Activated T-helper 2 cell treated with anti-CD3 and anti-CD28 coated beads, Interferon-gamma antibody, Interleukin-2, Interleukin-4, amounts not matched to agents 10 μg/mL and 5 μg/mL and 100 μg/mL, durations not matched to agents 14 hours and 24 hours and 36 hours (primary cell): Measurements from ENCODE around the gene DALRD3. TPM values are rescaled to one million over a fixed set of nuclear protein-coding genes. Genes with fewer than 3 reads are reported as not detected.

Experiments used
- DNase-seq: peaks from one replicate; pipeline ENCODE4 v3.0.0; 2021; ENCODE audit warnings: low spot score
- H3K27ac Mint-ChIP-seq: one replicate; pipeline ENCODE4 v1.8.0; 2021; ENCODE audit warnings: mixed read lengths
- H3K27me3 Mint-ChIP-seq: one replicate; pipeline ENCODE4 v1.8.0; 2021; ENCODE audit warnings: low read depth, mixed read lengths
- H3K36me3 Mint-ChIP-seq: one replicate; pipeline ENCODE4 v1.8.0; 2021; ENCODE audit warnings: low read depth, mixed read lengths
- H3K4me1 Mint-ChIP-seq: one replicate; pipeline ENCODE4 v1.8.0; 2021; ENCODE audit warnings: low read depth, mixed read lengths
- H3K4me3 Mint-ChIP-seq: one replicate; pipeline ENCODE4 v1.8.0; 2021; ENCODE audit warnings: low read depth, mild to moderate bottlenecking, moderate library complexity, mixed read lengths
- H3K9me3 Mint-ChIP-seq: one replicate; pipeline ENCODE4 v1.8.0; 2021; ENCODE audit warnings: mixed read lengths
- intact Hi-C: fragments of 100-400 bp; cut with micrococcal nuclease; formaldehyde crosslinking; loops from one replicate; pipeline ENCODE4 v1.15.1; 2023
- total RNA-seq: library from RNA; stranded (reverse); gene quantifications from 2 replicates; pipeline ENCODE4 v1.2.3, GENCODE V29; 2022

DALRD3 gene
- total RNA-seq, 1 donor from 2014 or later, result 30.4 TPM

- peak; percentile 86 for DNase-seq
- H3K27me3 Mint-ChIP-seq, result no peaks in the 10 kb centered on the region
- H3K4me3 Mint-ChIP-seq, result peak overlapping the region; percentile 98
- H3K36me3 Mint-ChIP-seq, result peaks cover 25% of the 10 kb centered on the region
- intact Hi-C loops, result loop anchor here (1.0 kb wide), 3 partner anchors 13 to 86 kb away; partner anchors contain the start of gene QRICH1
- no peaks in the 10 kb centered on the region for H3K9me3 Mint-ChIP-seq
- peak overlapping the region; percentile 99 for H3K27ac Mint-ChIP-seq
- peaks cover 15% of the 10 kb centered on the region for H3K4me1 Mint-ChIP-seq
Measured at GRCh38 chr3:49007771-49008528, 10.4 kb downstream of the DALRD3 start.

- Mint-ChIP-seq H3K36me3 (peaks cover 23% of the 10 kb centered on the region), H3K4me3 (peak within 1 kb of the TSS; percentile 98), H3K4me1 (peaks cover 15% of the 10 kb centered on the region), H3K9me3 (no peaks in the 10 kb centered on the region), H3K27ac (peak within 1 kb of the TSS; percentile 99), H3K27me3 (no peaks in the 10 kb centered on the region)
- peak; percentile 96 for DNase-seq
- intact Hi-C loops, result loop anchor here (1.0 kb wide), 3 partner anchors 14 to 87 kb away; partner anchors contain the start of gene QRICH1
Measured at GRCh38 chr3:49007068-49007770, 11.2 kb downstream of the DALRD3 start, which contains the start of gene WDR6. WDR6 (plus strand) TSS chr3:49007391; CDS start chr3:49007432, 41 bp downstream.

- Mint-ChIP-seq H3K27ac (peak overlapping the region; percentile 99), H3K27me3 (no peaks in the 10 kb centered on the region), H3K4me1 (peaks cover 15% of the 10 kb centered on the region), H3K4me3 (peak overlapping the region; percentile 98), H3K36me3 (peaks cover 20% of the 10 kb centered on the region), H3K9me3 (no peaks in the 10 kb centered on the region)
- intact Hi-C loops, result loop anchor here (1.0 kb wide), 3 partner anchors 15 to 88 kb away; partner anchors contain the start of gene QRICH1
- no peak for DNase-seq
Measured at GRCh38 chr3:49006408-49007067, 11.8 kb downstream of the DALRD3 start.

- Mint-ChIP-seq H3K4me3 (peak overlapping the region; percentile 98), H3K4me1 (peaks cover 15% of the 10 kb centered on the region), H3K9me3 (no peaks in the 10 kb centered on the region), H3K27ac (no peak overlapping the region), H3K36me3 (peaks cover 16% of the 10 kb centered on the region), H3K27me3 (no peaks in the 10 kb centered on the region)
- intact Hi-C loops, result no loop called here
- no peak for DNase-seq
Measured at GRCh38 chr3:49005998-49006397, 12.4 kb downstream of the DALRD3 start.

GRCh38 chr3:49005303-49005680 lies 13.1 kb downstream of the DALRD3 start:
- Mint-ChIP-seq H3K4me1 (peaks cover 17% of the 10 kb centered on the region), H3K4me3 (no peak overlapping the region)
- intact Hi-C loops, result no loop called here

GRCh38 chr3:49004352-49005302 lies 13.8 kb downstream of the DALRD3 start:
- H3K4me1 Mint-ChIP-seq, result peaks cover 17% of the 10 kb centered on the region
- H3K4me3 Mint-ChIP-seq, result no peak overlapping the region
- no peaks in the 10 kb centered on the region for H3K9me3 Mint-ChIP-seq
- no peak for DNase-seq
- H3K27me3 Mint-ChIP-seq, result no peaks in the 10 kb centered on the region
- peaks cover 16% of the 10 kb centered on the region for H3K36me3 Mint-ChIP-seq
- intact Hi-C loops, result no loop called here
- no peak overlapping the region for H3K27ac Mint-ChIP-seq

More at GRCh38 chr3:49005303-49005680, 13.1 kb downstream of the DALRD3 start:
- peaks cover 16% of the 10 kb centered on the region for H3K36me3 Mint-ChIP-seq
- H3K27ac Mint-ChIP-seq, result no peak overlapping the region
- no peaks in the 10 kb centered on the region for H3K27me3 Mint-ChIP-seq
- no peak for DNase-seq
- no peaks in the 10 kb centered on the region for H3K9me3 Mint-ChIP-seq

- no peak for DNase-seq
- H3K4me1 Mint-ChIP-seq, result peaks cover 2% of the 10 kb centered on the region
- intact Hi-C loops, result no loop called here
- no peaks in the 10 kb centered on the region for H3K9me3 Mint-ChIP-seq
- peak overlapping the region; percentile 48 for H3K27ac Mint-ChIP-seq
- no peaks in the 10 kb centered on the region for H3K27me3 Mint-ChIP-seq
- no peak overlapping the region for H3K4me3 Mint-ChIP-seq
- H3K36me3 Mint-ChIP-seq, result peaks cover 8% of the 10 kb centered on the region
Measured at GRCh38 chr3:49001155-49001554, 17.2 kb downstream of the DALRD3 start.

GRCh38 chr3:48999085-48999858 lies 19.1 kb downstream of the DALRD3 start:
- peaks cover 21% of the 10 kb centered on the region for H3K36me3 Mint-ChIP-seq
- intact Hi-C loops, result no loop called here
- DNase-seq, result no peak
- H3K27ac Mint-ChIP-seq, result no peak overlapping the region
- H3K9me3 Mint-ChIP-seq, result no peaks in the 10 kb centered on the region
- peaks cover 8% of the 10 kb centered on the region for H3K4me1 Mint-ChIP-seq
- no peak overlapping the region for H3K4me3 Mint-ChIP-seq
- no peaks in the 10 kb centered on the region for H3K27me3 Mint-ChIP-seq

GRCh38 chr3:48997714-48998637 lies 20.4 kb downstream of the DALRD3 start:
- no peak overlapping the region for H3K27ac Mint-ChIP-seq
- no peak overlapping the region for H3K4me3 Mint-ChIP-seq

GRCh38 chr3:48997102-48997635 lies 21.2 kb downstream of the DALRD3 start:
- H3K4me1 Mint-ChIP-seq, result peaks cover 18% of the 10 kb centered on the region
- no peaks in the 10 kb centered on the region for H3K9me3 Mint-ChIP-seq
- no peak for DNase-seq
- intact Hi-C loops, result no loop called here
- no peak overlapping the region for H3K4me3 Mint-ChIP-seq
- H3K27ac Mint-ChIP-seq, result no peak overlapping the region
- no peaks in the 10 kb centered on the region for H3K27me3 Mint-ChIP-seq
- H3K36me3 Mint-ChIP-seq, result peaks cover 29% of the 10 kb centered on the region

More at GRCh38 chr3:48997714-48998637, 20.4 kb downstream of the DALRD3 start:
- Mint-ChIP-seq H3K27me3 (no peaks in the 10 kb centered on the region), H3K4me1 (peaks cover 17% of the 10 kb centered on the region), H3K9me3 (no peaks in the 10 kb centered on the region), H3K36me3 (peaks cover 30% of the 10 kb centered on the region)
- intact Hi-C loops, result no loop called here
- DNase-seq, result no peak
